Spleen (tissue), 7 donors: ENCODE measurements around the gene TAS2R40.

ENCODE experiments used
- POLR2A ChIP-seq, 3 donors: fragments of 450-650 bp; IDR thresholded peaks; one replicate each; pipeline ENCODE4 v1.5.1; 2017; ENCODE audit warnings: antibody characterized with exemption in 3 of 3, mild to moderate bottlenecking in 1 of 3
- POLR2AphosphoS5 ChIP-seq, 3 donors: sonication (generic); formaldehyde crosslinking; IDR thresholded peaks; one replicate each; pipeline ENCODE4 v1.5.1; 2017; ENCODE audit warnings: antibody characterized with exemption in 3 of 3
- TF ChIP-seq, protein P1 (sequence below), 11 experiments: fragments of 200-600 bp in 7 of 11; fragments of 450-650 bp in 4 of 11; sonication (generic) in 4 of 11; IDR thresholded peaks in 8 of 11; conservative IDR thresholded peaks in 3 of 11; 1 replicate in 7 of 11; 2 replicates in 4 of 11; pipeline versions ENCODE4 v1.4.0 to v1.8.0; 2016 to 2021; ENCODE audit warnings: antibody characterized with exemption in 11 of 11, inconsistent platforms in 4 of 11, mild to moderate bottlenecking in 1 of 11
- donor health status: DM: no; HTN: no; CAD: no; lungs with moderate emphysema.
- donor health status: DM: no; HTN: no; CAD: no.
- donor health status: DM: no; HTN: no; CAD: no.

DNA sequence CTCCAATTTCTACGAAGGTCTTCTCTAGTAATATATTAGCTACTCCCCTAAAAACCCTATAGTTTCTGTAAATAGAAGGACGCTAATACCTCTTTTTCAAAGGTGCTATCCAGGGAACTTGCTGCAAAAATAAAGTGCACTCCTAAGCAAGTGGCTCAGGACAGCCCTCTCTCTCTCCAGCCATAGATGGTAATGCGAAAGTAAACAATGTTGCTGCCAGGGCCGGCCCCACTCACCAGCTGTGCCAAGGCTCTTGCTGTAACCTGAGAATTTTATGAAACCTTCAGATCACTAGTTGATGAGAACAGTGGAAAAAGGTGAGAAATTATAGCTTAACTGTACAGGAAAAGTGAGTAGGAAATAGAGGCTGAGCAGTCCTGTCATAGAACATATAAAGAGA, 49.5 kb upstream of the TAS2R40 start:
- TF ChIP-seq, protein P1, sequence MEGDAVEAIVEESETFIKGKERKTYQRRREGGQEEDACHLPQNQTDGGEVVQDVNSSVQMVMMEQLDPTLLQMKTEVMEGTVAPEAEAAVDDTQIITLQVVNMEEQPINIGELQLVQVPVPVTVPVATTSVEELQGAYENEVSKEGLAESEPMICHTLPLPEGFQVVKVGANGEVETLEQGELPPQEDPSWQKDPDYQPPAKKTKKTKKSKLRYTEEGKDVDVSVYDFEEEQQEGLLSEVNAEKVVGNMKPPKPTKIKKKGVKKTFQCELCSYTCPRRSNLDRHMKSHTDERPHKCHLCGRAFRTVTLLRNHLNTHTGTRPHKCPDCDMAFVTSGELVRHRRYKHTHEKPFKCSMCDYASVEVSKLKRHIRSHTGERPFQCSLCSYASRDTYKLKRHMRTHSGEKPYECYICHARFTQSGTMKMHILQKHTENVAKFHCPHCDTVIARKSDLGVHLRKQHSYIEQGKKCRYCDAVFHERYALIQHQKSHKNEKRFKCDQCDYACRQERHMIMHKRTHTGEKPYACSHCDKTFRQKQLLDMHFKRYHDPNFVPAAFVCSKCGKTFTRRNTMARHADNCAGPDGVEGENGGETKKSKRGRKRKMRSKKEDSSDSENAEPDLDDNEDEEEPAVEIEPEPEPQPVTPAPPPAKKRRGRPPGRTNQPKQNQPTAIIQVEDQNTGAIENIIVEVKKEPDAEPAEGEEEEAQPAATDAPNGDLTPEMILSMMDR (IDR thresholded peaks at IDR 0.05 in 8 of 11, conservative IDR thresholded peaks at IDR 0.05 in 3 of 11) = no peak
- no peak for TF ChIP-seq POLR2AphosphoS5 (IDR thresholded peaks at IDR 0.05)
- TF ChIP-seq POLR2A (IDR thresholded peaks at IDR 0.05) = no peak
